Hepatocyte (in vitro differentiated cells): ENCODE measurements around the gene TTC7B. TPM values are rescaled to one million over a fixed set of nuclear protein-coding genes. Genes with fewer than 3 reads are reported as not detected.

ENCODE experiments used
- DNase-seq: peaks from one replicate; pipeline ENCODE4 v3.0.0-alpha.2; 2016; ENCODE audit warnings: low spot score
- H2AFZ ChIP-seq: fragments of 200-600 bp; sonication (generic); 2 replicates; pipeline ENCODE4 v1.6.0; 2016; ENCODE audit warnings: antibody characterized with exemption, mild to moderate bottlenecking
- H3K27ac ChIP-seq: fragments of 200-600 bp; sonication (generic); 2 replicates; pipeline ENCODE4 v1.5.1; 2016; ENCODE audit warnings: mild to moderate bottlenecking
- H3K27me3 ChIP-seq: fragments of 200-600 bp; sonication (generic); 2 replicates; pipeline ENCODE4 v1.6.1; 2016
- H3K36me3 ChIP-seq: fragments of 200-600 bp; sonication (generic); replicated peaks from 2 replicates; pipeline ENCODE4 v1.5.1; 2016; ENCODE audit warnings: low read depth; ENCODE audit not compliant: insufficient read depth
- H3K4me1 ChIP-seq: fragments of 200-600 bp; sonication (generic); 2 replicates; pipeline ENCODE4 v1.5.1; 2016; ENCODE audit warnings: mild to moderate bottlenecking, moderate library complexity; ENCODE audit not compliant: insufficient read depth
- H3K4me2 ChIP-seq: fragments of 200-600 bp; sonication (generic); 2 replicates; pipeline ENCODE4 v1.6.0; 2016
- H3K4me3 ChIP-seq: fragments of 200-600 bp; sonication (generic); 2 replicates; pipeline ENCODE4 v1.5.1; 2016; ENCODE audit warnings: mild to moderate bottlenecking
- H3K79me2 ChIP-seq: fragments of 200-600 bp; sonication (generic); 2 replicates; pipeline ENCODE4 v1.6.0; 2017; ENCODE audit warnings: mild to moderate bottlenecking
- H3K9me2 ChIP-seq: fragments of 200-600 bp; sonication (generic); replicated peaks from 2 replicates; pipeline ENCODE4 v1.6.0; 2017; ENCODE audit warnings: mild to moderate bottlenecking; ENCODE audit not compliant: insufficient read depth
- H3K9me3 ChIP-seq: fragments of 200-600 bp; sonication (generic); 2 replicates; pipeline ENCODE4 v1.5.1; 2016; ENCODE audit warnings: low read depth, mild to moderate bottlenecking
- H4K20me1 ChIP-seq: fragments of 200-600 bp; sonication (generic); 2 replicates; pipeline ENCODE4 v1.6.0; 2016; ENCODE audit warnings: mild to moderate bottlenecking; ENCODE audit not compliant: insufficient read depth, poor library complexity, severe bottlenecking
- CTCF ChIP-seq: fragments of 200-600 bp; sonication (generic); IDR thresholded peaks from 2 replicates; pipeline ENCODE4 v1.5.1; 2016; ENCODE audit warnings: antibody characterized with exemption, mild to moderate bottlenecking; ENCODE audit not compliant: poor library complexity
- EZH2 ChIP-seq: fragments of 200-600 bp; sonication (generic); IDR thresholded peaks from 2 replicates; pipeline ENCODE4 v1.6.1; 2016; ENCODE audit warnings: antibody characterized with exemption, mild to moderate bottlenecking, borderline replicate concordance
- EZH2phosphoT487 ChIP-seq: fragments of 200-600 bp; sonication (generic); IDR thresholded peaks from one replicate; pipeline ENCODE4 v1.6.1; 2018; ENCODE audit warnings: antibody characterized with exemption, mild to moderate bottlenecking, low read depth, moderate library complexity; ENCODE audit not compliant: unreplicated experiment, severe bottlenecking
- WGBS: methylation state at CpG from one replicate; pipeline ENCODE4 v1.1.6; 2016; ENCODE audit warnings: low lambda C conversion rate; ENCODE audit errors: missing lambda C conversion rate; 5-methylcytosine and 5-hydroxymethylcytosine counted together
- polyA plus RNA-seq: library from polyadenylated mRNA; unstranded; fragments of >200 nt; fragmentation: Nextera tagmentation; extraction: Ambion mirVana; gene quantifications from 2 replicates; pipeline ENCODE4 v1.2.1, GENCODE V29; 2016
- total RNA-seq: library from RNA; depleted of rRNA; stranded (reverse); fragments of >200 nt; gene quantifications from 2 replicates; pipeline ENCODE4 v1.2.3, GENCODE V29; 2014

TTC7B gene
- total and polyA plus RNA-seq, 2 experiments from 2014 or later, result 10.7 to 25.5 TPM

- H3K27me3 ChIP-seq, result no peaks in the 10 kb centered on the region
- no peaks in the 10 kb centered on the region for H3K9me3 ChIP-seq
- DNase-seq, result no peak
- no peak overlapping the region for H3K4me3 ChIP-seq
- H3K36me3 ChIP-seq, result no peaks in the 10 kb centered on the region
- no peak overlapping the region for H3K27ac ChIP-seq
- H4K20me1 ChIP-seq, result no peaks in the 10 kb centered on the region
- H3K9me2 ChIP-seq, result no peaks in the 10 kb centered on the region
- no peaks in the 10 kb centered on the region for H3K79me2 ChIP-seq
- no peak overlapping the region for H3K4me2 ChIP-seq
- no peaks in the 10 kb centered on the region for H3K4me1 ChIP-seq
- whole genome bisulfite sequencing, result 92% methylated on average over 4 of the region's 4 CpGs
- H2AFZ ChIP-seq, result no peak overlapping the region
- no peak for TF ChIP-seq CTCF
- TF ChIP-seq EZH2, result no peak
- TF ChIP-seq EZH2phosphoT487, result no peak
Measured at GRCh38 chr14:90566481-90566880, 249.7 kb downstream of the TTC7B start.

GRCh38 chr14:90564496-90564895 lies 251.7 kb downstream of the TTC7B start:
- no peak overlapping the region for H3K4me2 ChIP-seq
- no peaks in the 10 kb centered on the region for H3K9me2 ChIP-seq
- DNase-seq, result no peak
- no peak overlapping the region for H3K4me3 ChIP-seq
- no peaks in the 10 kb centered on the region for H3K27me3 ChIP-seq
- no peaks in the 10 kb centered on the region for H3K9me3 ChIP-seq
- TF ChIP-seq EZH2, result no peak
- no peak for TF ChIP-seq CTCF
- TF ChIP-seq EZH2phosphoT487, result no peak
- WGBS, result 93% methylated on average over 4 of the region's 4 CpGs
- H3K4me1 ChIP-seq, result no peaks in the 10 kb centered on the region
- H2AFZ ChIP-seq, result no peak overlapping the region
- no peak overlapping the region for H3K27ac ChIP-seq
- H3K79me2 ChIP-seq, result no peaks in the 10 kb centered on the region
- no peaks in the 10 kb centered on the region for H3K36me3 ChIP-seq
- H4K20me1 ChIP-seq, result no peaks in the 10 kb centered on the region

- no peak overlapping the region for H3K27ac ChIP-seq
- no peak overlapping the region for H2AFZ ChIP-seq
- no peaks in the 10 kb centered on the region for H3K79me2 ChIP-seq
- no peak overlapping the region for H3K4me3 ChIP-seq
- no peaks in the 10 kb centered on the region for H4K20me1 ChIP-seq
- no peak for DNase-seq
- no peaks in the 10 kb centered on the region for H3K9me3 ChIP-seq
- 93% methylated on average over 6 of the region's 6 CpGs for WGBS
- H3K4me1 ChIP-seq, result no peaks in the 10 kb centered on the region
- no peaks in the 10 kb centered on the region for H3K9me2 ChIP-seq
- no peak overlapping the region for H3K4me2 ChIP-seq
- no peak for TF ChIP-seq CTCF
- TF ChIP-seq EZH2, result no peak
- TF ChIP-seq EZH2phosphoT487, result no peak
- H3K27me3 ChIP-seq, result no peaks in the 10 kb centered on the region
- H3K36me3 ChIP-seq, result no peaks in the 10 kb centered on the region
Measured at GRCh38 chr14:90562652-90563051, 253.6 kb downstream of the TTC7B start.

GRCh38 chr14:90561920-90562319 lies 254.3 kb downstream of the TTC7B start:
- Histone ChIP-seq H4K20me1 (no peaks in the 10 kb centered on the region), H3K27me3 (no peaks in the 10 kb centered on the region), H3K9me2 (no peaks in the 10 kb centered on the region), H3K4me2 (no peak overlapping the region), H3K9me3 (no peaks in the 10 kb centered on the region), H3K27ac (no peak overlapping the region), H3K36me3 (no peaks in the 10 kb centered on the region), H3K79me2 (no peaks in the 10 kb centered on the region), H3K4me3 (no peak overlapping the region), H3K4me1 (peaks cover 3% of the 10 kb centered on the region), H2AFZ (no peak overlapping the region)
- DNase-seq, result no peak
- WGBS, result 97% methylated on average over 7 of the region's 7 CpGs
- no peak for TF ChIP-seq EZH2phosphoT487
- no peak for TF ChIP-seq CTCF
- no peak for TF ChIP-seq EZH2
